GM23338 (cell line): ENCODE measurements around the gene PM20D1. TPM values are rescaled to one million over a fixed set of nuclear protein-coding genes. Genes with fewer than 3 reads are reported as not detected.

Experiments used
- ATAC-seq: fragments of 200-7000 bp; cut with Tn5 transposase; 3 replicates; pipeline ENCODE4 v1.9.1; 2020
- DNase-seq: peaks from one replicate; pipeline ENCODE4 v3.0.0-alpha.2; 2015; ENCODE audit warnings: low spot score
- H2AFZ ChIP-seq: fragments of 200-600 bp; sonication (generic); 2 replicates; pipeline ENCODE4 v1.8.0; 2016; ENCODE audit warnings: antibody characterized with exemption, mild to moderate bottlenecking, moderate library complexity
- H3F3A ChIP-seq: fragments of 200-600 bp; sonication (generic); replicated peaks from 2 replicates; pipeline ENCODE4 v1.8.0; 2017; ENCODE audit warnings: antibody characterized with exemption, mixed run types, low read depth
- H3K27ac ChIP-seq: fragments of 200-600 bp; sonication (generic); 2 replicates; pipeline ENCODE4 v1.6.1; 2016; ENCODE audit warnings: low read depth
- H3K27me3 ChIP-seq: fragments of 200-600 bp; sonication (generic); 2 replicates; pipeline ENCODE4 v1.8.0; 2016; ENCODE audit warnings: mild to moderate bottlenecking, mixed run types, moderate library complexity; ENCODE audit not compliant: insufficient read depth
- H3K36me3 ChIP-seq: fragments of 200-600 bp; sonication (generic); 2 replicates; pipeline ENCODE4 v1.8.0; 2016; ENCODE audit warnings: mild to moderate bottlenecking; ENCODE audit not compliant: insufficient read depth
- H3K4me1 ChIP-seq: fragments of 200-600 bp; sonication (generic); 2 replicates; pipeline ENCODE4 v1.8.0; 2016; ENCODE audit warnings: mild to moderate bottlenecking, moderate library complexity; ENCODE audit not compliant: insufficient read depth
- H3K4me2 ChIP-seq: fragments of 200-600 bp; sonication (generic); 2 replicates; pipeline ENCODE4 v1.7.1; 2017; ENCODE audit warnings: mixed run types
- H3K4me3 ChIP-seq: fragments of 200-600 bp; sonication (generic); 2 replicates; pipeline ENCODE4 v1.6.1; 2016; ENCODE audit warnings: mixed run types
- H3K79me2 ChIP-seq: fragments of 200-600 bp; sonication (generic); replicated peaks from 2 replicates; pipeline ENCODE4 v1.8.0; 2017; ENCODE audit warnings: mild to moderate bottlenecking; ENCODE audit not compliant: insufficient read depth
- H3K9me2 ChIP-seq: fragments of 200-600 bp; sonication (generic); 2 replicates; pipeline ENCODE4 v1.8.0; 2017; ENCODE audit not compliant: insufficient read depth
- H4K20me1 ChIP-seq: fragments of 200-600 bp; sonication (generic); replicated peaks from 2 replicates; pipeline ENCODE4 v1.8.0; 2017; ENCODE audit warnings: mild to moderate bottlenecking; ENCODE audit not compliant: insufficient read depth
- H3K27ac Mint-ChIP-seq: 2 replicates; pipeline ENCODE4 v1.8.0; 2020; ENCODE audit warnings: inconsistent platforms, mild to moderate bottlenecking, moderate library complexity, mixed read lengths
- H3K27me3 Mint-ChIP-seq: 3 replicates; pipeline ENCODE4 v1.8.0; 2022; ENCODE audit warnings: low read depth, mild to moderate bottlenecking, moderate library complexity, mixed read lengths, inconsistent platforms; ENCODE audit not compliant: insufficient read depth, poor library complexity
- H3K36me3 Mint-ChIP-seq: 3 replicates; pipeline ENCODE4 v1.8.0; 2021; ENCODE audit warnings: low read depth, mild to moderate bottlenecking, inconsistent platforms, moderate library complexity, mixed read lengths
- H3K4me1 Mint-ChIP-seq: 3 replicates; pipeline ENCODE4 v1.8.0; 2020; ENCODE audit warnings: mild to moderate bottlenecking, inconsistent platforms, mixed read lengths
- H3K4me3 Mint-ChIP-seq: 3 replicates; pipeline ENCODE4 v1.8.0; 2021; ENCODE audit warnings: moderate library complexity, mild to moderate bottlenecking, inconsistent platforms, mixed read lengths
- H3K9me3 Mint-ChIP-seq: 3 replicates; pipeline ENCODE4 v1.8.0; 2020; ENCODE audit warnings: moderate library complexity, mild to moderate bottlenecking, inconsistent platforms, mixed read lengths
- CREB1 ChIP-seq: fragments of 250-450 bp; sonication (Bioruptor Pico); IDR thresholded peaks from 2 replicates; pipeline ENCODE4 v1.5.0; 2020; ENCODE audit warnings: low read depth, mild to moderate bottlenecking, moderate library complexity
- ETS1 ChIP-seq: IDR thresholded peaks from 2 replicates; pipeline ENCODE4 v1.6.1; 2016; ENCODE audit warnings: antibody characterized with exemption
- EZH2 ChIP-seq: fragments of 200-600 bp; sonication (generic); IDR thresholded peaks from one replicate; pipeline ENCODE4 v1.8.0; 2017; ENCODE audit warnings: antibody characterized with exemption, mild to moderate bottlenecking, low read depth; ENCODE audit not compliant: unreplicated experiment
- EZH2phosphoT487 ChIP-seq: fragments of 200-600 bp; sonication (generic); IDR thresholded peaks from one replicate; pipeline ENCODE4 v1.8.1; 2018; ENCODE audit warnings: antibody characterized with exemption; ENCODE audit not compliant: unreplicated experiment
- JUNB ChIP-seq: IDR thresholded peaks from one replicate; pipeline ENCODE4 v1.6.1; 2016; ENCODE audit warnings: antibody characterized with exemption; ENCODE audit not compliant: unreplicated experiment
- NANOG ChIP-seq: IDR thresholded peaks from 2 replicates; pipeline ENCODE4 v1.6.1; 2016; ENCODE audit warnings: antibody characterized with exemption, borderline replicate concordance
- POLR2AphosphoS5 ChIP-seq: IDR thresholded peaks from 2 replicates; pipeline ENCODE4 v1.6.1; 2016; ENCODE audit warnings: antibody characterized with exemption, low read depth
- REST ChIP-seq: IDR thresholded peaks from one replicate; pipeline ENCODE4 v1.6.1; 2018; ENCODE audit warnings: antibody characterized with exemption; ENCODE audit not compliant: unreplicated experiment
- STAT1 ChIP-seq: IDR thresholded peaks from one replicate; pipeline ENCODE4 v1.6.1; 2016; ENCODE audit warnings: antibody characterized with exemption; ENCODE audit not compliant: unreplicated experiment
- ZNF114 ChIP-seq: fragments of 250-450 bp; sonication (Bioruptor Pico); IDR thresholded peaks from 2 replicates; pipeline ENCODE4 v1.5.0; 2020; ENCODE audit warnings: mild to moderate bottlenecking, moderate library complexity
- ZNF331 ChIP-seq: fragments of 250-450 bp; sonication (Bioruptor Pico); IDR thresholded peaks from 2 replicates; pipeline ENCODE4 v1.5.0; 2020; ENCODE audit warnings: low read depth, mild to moderate bottlenecking, moderate library complexity
- ZNF462 ChIP-seq: fragments of 250-450 bp; sonication (Bioruptor Pico); IDR thresholded peaks from 2 replicates; pipeline ENCODE4 v1.5.0; 2020; ENCODE audit warnings: mild to moderate bottlenecking, moderate library complexity
- polyA plus RNA-seq: library from polyadenylated mRNA; unstranded; fragments of >200 nt; fragmentation: Nextera tagmentation; extraction: Ambion mirVana; gene quantifications from 2 replicates; pipeline ENCODE4 v1.2.1, GENCODE V29; 2016
- total RNA-seq: library from RNA; depleted of rRNA; stranded (reverse); fragments of >200 nt; shearing (Covaris generic); gene quantifications from 2 replicates; pipeline ENCODE4 v1.2.3, GENCODE V29; 2014
- TF ChIP-seq, protein P1 (sequence below), 2 experiments: fragments of 200-600 bp in 1 of 2; sonication (generic) in 1 of 2; conservative IDR thresholded peaks; 2 replicates each; pipeline versions ENCODE4 v1.5.1 to v1.6.1; 2016 to 2017; ENCODE audit warnings: antibody characterized with exemption in 2 of 2, low read depth in 2 of 2, mild to moderate bottlenecking in 2 of 2, moderate library complexity in 1 of 2

The PM20D1 gene
- total and polyA plus RNA-seq, 2 experiments from 2014 or later: 0.10 TPM; not detected in 1

DNA sequence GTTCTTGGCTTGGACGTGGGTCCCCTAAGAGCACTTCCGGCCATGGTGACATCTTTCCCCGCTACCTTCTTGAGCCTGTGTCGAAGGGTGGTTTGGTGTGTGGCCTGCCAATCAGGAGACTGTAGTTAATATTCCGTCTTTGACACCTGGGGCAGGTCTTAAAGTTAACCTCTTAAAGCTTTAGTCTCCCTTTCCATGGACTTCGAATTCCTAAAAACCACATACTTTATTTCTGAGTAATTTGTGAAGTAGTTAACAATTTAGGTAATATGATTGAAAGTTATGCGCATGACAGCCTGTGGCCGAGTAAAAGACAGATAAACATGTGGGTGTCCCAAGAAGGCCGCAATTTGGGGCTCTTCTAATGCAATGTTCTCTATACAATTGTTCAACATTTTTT, 64.5 kb downstream of the PM20D1 start:
- TF ChIP-seq ZNF331 (CRISPR knock-in tag) (no peak), REST (no peak), JUNB (no peak), EZH2 (no peak), STAT1 (no peak), ZNF114 (no peak), ETS1 (no peak), CREB1 (CRISPR knock-in tag) (no peak), NANOG (no peak), EZH2phosphoT487 (no peak), ZNF462 (CRISPR knock-in tag) (no peak), POLR2AphosphoS5 (no peak)
- TF ChIP-seq, protein P1, sequence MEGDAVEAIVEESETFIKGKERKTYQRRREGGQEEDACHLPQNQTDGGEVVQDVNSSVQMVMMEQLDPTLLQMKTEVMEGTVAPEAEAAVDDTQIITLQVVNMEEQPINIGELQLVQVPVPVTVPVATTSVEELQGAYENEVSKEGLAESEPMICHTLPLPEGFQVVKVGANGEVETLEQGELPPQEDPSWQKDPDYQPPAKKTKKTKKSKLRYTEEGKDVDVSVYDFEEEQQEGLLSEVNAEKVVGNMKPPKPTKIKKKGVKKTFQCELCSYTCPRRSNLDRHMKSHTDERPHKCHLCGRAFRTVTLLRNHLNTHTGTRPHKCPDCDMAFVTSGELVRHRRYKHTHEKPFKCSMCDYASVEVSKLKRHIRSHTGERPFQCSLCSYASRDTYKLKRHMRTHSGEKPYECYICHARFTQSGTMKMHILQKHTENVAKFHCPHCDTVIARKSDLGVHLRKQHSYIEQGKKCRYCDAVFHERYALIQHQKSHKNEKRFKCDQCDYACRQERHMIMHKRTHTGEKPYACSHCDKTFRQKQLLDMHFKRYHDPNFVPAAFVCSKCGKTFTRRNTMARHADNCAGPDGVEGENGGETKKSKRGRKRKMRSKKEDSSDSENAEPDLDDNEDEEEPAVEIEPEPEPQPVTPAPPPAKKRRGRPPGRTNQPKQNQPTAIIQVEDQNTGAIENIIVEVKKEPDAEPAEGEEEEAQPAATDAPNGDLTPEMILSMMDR (conservative IDR thresholded peaks at IDR 0.05; ENCODE audit: low read depth in 2 of 2): no peak
- Histone ChIP-seq H3K79me2 (no peaks in the 10 kb centered on the region), H3K36me3 (no peaks in the 10 kb centered on the region), H3K4me3 (no peak overlapping the region), H3K4me1 (no peaks in the 10 kb centered on the region), H2AFZ (no peak overlapping the region), H3K27ac (no peak overlapping the region), H3K9me2 (no peaks in the 10 kb centered on the region), H3K4me2 (no peak overlapping the region), H3F3A (0 out of 2 replicates have a peak, but pooled peaks cover 3% of the 10 kb centered on the region), H3K27me3 (no peaks in the 10 kb centered on the region), H4K20me1 (no peaks in the 10 kb centered on the region)
- H3K4me3 Mint-ChIP-seq: no peak overlapping the region
- ATAC-seq (no peak), DNase-seq (no peak)
- peaks cover 8% of the 10 kb centered on the region for H3K36me3 Mint-ChIP-seq
- H3K27ac Mint-ChIP-seq: no peak overlapping the region
- peaks cover 1% of the 10 kb centered on the region for H3K27me3 Mint-ChIP-seq
- no peaks in the 10 kb centered on the region for H3K9me3 Mint-ChIP-seq
- no peaks in the 10 kb centered on the region; the same call in 2 of the 3 replicates for H3K4me1 Mint-ChIP-seq
